CD4-positive, alpha-beta T cell (primary cell): ENCODE data around the gene PARP2. TPM values are rescaled to one million over a fixed set of nuclear protein-coding genes. Genes with fewer than 3 reads are reported as not detected.

Source experiments
- ATAC-seq: fragments of 200-7000 bp; cut with Tn5 transposase; one replicate; pipeline ENCODE4 v1.10.0; 2022; ENCODE audit warnings: mild to moderate bottlenecking; ENCODE audit not compliant: poor library complexity
- CTCF ChIA-PET: fragments of 350-600 bp; sonication (Branson Sonifier 250); formaldehyde crosslinking; loops from one replicate; lab custom pipeline; 2021; ENCODE audit warnings: antibody characterized with exemption, inconsistent platforms; lab: Charles Lee
- POLR2A ChIA-PET: fragments of 350-600 bp; sonication (Branson Sonifier 250); formaldehyde crosslinking; loops from one replicate; lab custom pipeline; 2021; ENCODE audit warnings: antibody characterized with exemption, inconsistent platforms; lab: Charles Lee
- DNase-seq, 14 experiments: peaks; one replicate each; pipeline ENCODE4 v3.0.0-alpha.2; 2013 to 2020; ENCODE audit warnings: mixed read lengths in 2 of 14
- H3K27ac ChIP-seq, 2 donors: one replicate each; pipeline versions ENCODE4 v1.5.1 to v1.7.0; 2013; ENCODE audit warnings: low read length in 2 of 2, low read depth in 1 of 2, mild to moderate bottlenecking in 1 of 2
- H3K27me3 ChIP-seq, 2 experiments: 1 replicate in 1 of 2; 2 replicates in 1 of 2; pipeline versions ENCODE4 v1.6.1 to v1.7.0; 2013; ENCODE audit warnings: low read length in 2 of 2, control low read depth in 1 of 2, mild to moderate bottlenecking in 1 of 2, moderate library complexity in 1 of 2; ENCODE audit not compliant: insufficient read depth in 2 of 2, control insufficient read depth in 1 of 2
- H3K36me3 ChIP-seq: one replicate; pipeline ENCODE4 v1.6.1; 2013; ENCODE audit warnings: low read length, control low read depth; ENCODE audit not compliant: insufficient read depth
- H3K4me1 ChIP-seq: one replicate; pipeline ENCODE4 v1.6.1; 2013; ENCODE audit warnings: low read length, control low read depth; ENCODE audit not compliant: insufficient read depth
- H3K4me3 ChIP-seq: one replicate; pipeline ENCODE4 v1.5.1; 2013; ENCODE audit warnings: mild to moderate bottlenecking, low read length, moderate library complexity
- H3K9me3 ChIP-seq, 2 experiments: 1 replicate in 1 of 2; 2 replicates in 1 of 2; pipeline versions ENCODE4 v1.6.1 to v1.7.0; 2013; ENCODE audit warnings: low read length in 2 of 2, mild to moderate bottlenecking in 2 of 2, control low read depth in 1 of 2, moderate library complexity in 1 of 2; ENCODE audit not compliant: control insufficient read depth in 1 of 2, insufficient read depth in 1 of 2
- H3K27ac Mint-ChIP-seq: one replicate; pipeline ENCODE4 v1.8.0; 2020; ENCODE audit warnings: mixed read lengths
- H3K27me3 Mint-ChIP-seq: one replicate; pipeline ENCODE4 v1.8.0; 2021; ENCODE audit warnings: mixed read lengths
- H3K36me3 Mint-ChIP-seq: one replicate; pipeline ENCODE4 v1.8.0; 2021; ENCODE audit warnings: low read depth, mixed read lengths
- H3K4me1 Mint-ChIP-seq: one replicate; pipeline ENCODE4 v1.8.0; 2021; ENCODE audit warnings: low read depth, mixed read lengths
- H3K4me3 Mint-ChIP-seq: one replicate; pipeline ENCODE4 v1.8.0; 2020; ENCODE audit warnings: mild to moderate bottlenecking, mixed read lengths
- H3K9me3 Mint-ChIP-seq: one replicate; pipeline ENCODE4 v1.8.0; 2020; ENCODE audit warnings: mixed read lengths
- CTCF ChIP-seq: fragments of 200-600 bp; IDR thresholded peaks from one replicate; pipeline ENCODE4 v1.8.0; 2022; ENCODE audit warnings: antibody characterized with exemption, mild to moderate bottlenecking
- intact Hi-C, 2 experiments: fragments of 100-400 bp; cut with DNase I in 1 of 2; cut with micrococcal nuclease in 1 of 2; formaldehyde crosslinking; loops; one replicate each; pipeline versions ENCODE4 v1.15.1 to v1.9.0; 2023 to 2025; cut with DNase I, micrococcal nuclease
- total RNA-seq, 174 experiments: library from RNA in 2 of 174; stranded (reverse) in 2 of 174; gene quantifications; one replicate each; pipeline ENCODE4 v1.2.3 and lab custom pipeline; 2021 to 2026

Gene PARP2
- total RNA-seq, 2 experiments from 2014 or later = 16.3 to 20.4 TPM

- TF ChIP-seq CTCF = no peak
- intact Hi-C loops = no loop called here
- H3K4me1 Mint-ChIP-seq = no peaks in the 10 kb centered on the region
- H3K4me3 Mint-ChIP-seq = no peak overlapping the region
- no peak for DNase-seq
- peaks cover 94% of the 10 kb centered on the region for H3K36me3 Mint-ChIP-seq
- no peak overlapping the region for H3K27ac ChIP-seq
- CTCF ChIA-PET = no interaction called here
- POLR2A ChIA-PET = no interaction called here
- no peaks in the 10 kb centered on the region for H3K9me3 Mint-ChIP-seq
- H3K36me3 ChIP-seq = peaks cover 95% of the 10 kb centered on the region
- no peak for ATAC-seq
- no peak overlapping the region for H3K27ac Mint-ChIP-seq
- H3K27me3 ChIP-seq = no peaks in the 10 kb centered on the region
- no peaks in the 10 kb centered on the region for H3K4me1 ChIP-seq
- no peaks in the 10 kb centered on the region for H3K27me3 Mint-ChIP-seq
- no peaks in the 10 kb centered on the region for H3K9me3 ChIP-seq
- H3K4me3 ChIP-seq = no peak overlapping the region
These were observed 32.0 kb downstream of the PARP2 start for GRCh38 chr14:20375471-20375870.

GRCh38 chr14:20376071-20376588 lies 32.7 kb downstream of the PARP2 start:
- H3K4me1 ChIP-seq = no peaks in the 10 kb centered on the region
- no peak for ATAC-seq
- ChIA-PET CTCF (no interaction called here), POLR2A (no interaction called here)
- Mint-ChIP-seq H3K4me1 (no peaks in the 10 kb centered on the region), H3K36me3 (peaks cover 94% of the 10 kb centered on the region), H3K9me3 (no peaks in the 10 kb centered on the region), H3K27ac (no peak overlapping the region), H3K27me3 (no peaks in the 10 kb centered on the region), H3K4me3 (no peak overlapping the region)
- DNase-seq = no peak
- peaks cover 95% of the 10 kb centered on the region for H3K36me3 ChIP-seq
- no peak for TF ChIP-seq CTCF
- no peak overlapping the region for H3K27ac ChIP-seq
- H3K4me3 ChIP-seq = no peak overlapping the region
- H3K27me3 ChIP-seq = no peaks in the 10 kb centered on the region
- no peaks in the 10 kb centered on the region for H3K9me3 ChIP-seq
- intact Hi-C loops = no loop called here

GRCh38 chr14:20377171-20377570 lies 33.7 kb downstream of the PARP2 start:
- ATAC-seq (no peak), DNase-seq (no peak)
- H3K4me1 Mint-ChIP-seq = no peaks in the 10 kb centered on the region
- no peaks in the 10 kb centered on the region for H3K9me3 Mint-ChIP-seq
- H3K4me3 Mint-ChIP-seq = no peak overlapping the region
- intact Hi-C loops = no loop called here
- Histone ChIP-seq H3K4me3 (no peak overlapping the region), H3K27me3 (no peaks in the 10 kb centered on the region), H3K36me3 (peaks cover 95% of the 10 kb centered on the region), H3K4me1 (no peaks in the 10 kb centered on the region), H3K27ac (no peak overlapping the region), H3K9me3 (no peaks in the 10 kb centered on the region)
- CTCF ChIA-PET = no interaction called here
- H3K27ac Mint-ChIP-seq = no peak overlapping the region
- peaks cover 94% of the 10 kb centered on the region for H3K36me3 Mint-ChIP-seq
- POLR2A ChIA-PET = no interaction called here
- no peaks in the 10 kb centered on the region for H3K27me3 Mint-ChIP-seq
- TF ChIP-seq CTCF = no peak
